Right lobe of liver (tissue), 6 donors: ENCODE measurements around the gene FBXO7. TPM values are rescaled to one million over a fixed set of nuclear protein-coding genes. Genes with fewer than 3 reads are reported as not detected.

Experiments
- ATAC-seq, 4 donors: fragments of 200-7000 bp; cut with Tn5 transposase; one replicate each; pipeline ENCODE4 v1.9.1; 2020; ENCODE audit warnings: mild to moderate bottlenecking in 4 of 4, moderate library complexity in 4 of 4
- DNase-seq, 3 donors: peaks; one replicate each; pipeline ENCODE4 v3.0.0-alpha.2; 2020
- H3K27ac ChIP-seq, 3 donors: fragments of 200-600 bp; one replicate each; pipeline ENCODE4 v1.8.0; 2022
- H3K27me3 ChIP-seq, 2 donors: fragments of 200-600 bp; one replicate each; pipeline ENCODE4 v1.8.0; 2022
- H3K36me3 ChIP-seq, 4 donors: fragments of 200-600 bp; sonication (generic) in 1 of 4; one replicate each; pipeline versions ENCODE4 v1.5.1 to v1.8.0; 2017 to 2022; ENCODE audit warnings: control low read depth in 1 of 4
- H3K4me1 ChIP-seq, 4 donors: fragments of 200-600 bp; sonication (generic) in 1 of 4; one replicate each; pipeline versions ENCODE4 v1.5.1 to v1.8.0; 2017 to 2022; ENCODE audit warnings: control low read depth in 1 of 4
- H3K4me3 ChIP-seq, 3 donors: fragments of 200-600 bp; one replicate each; pipeline ENCODE4 v1.8.0; 2022
- H3K9me3 ChIP-seq, 4 donors: fragments of 200-600 bp; sonication (generic) in 1 of 4; one replicate each; pipeline versions ENCODE4 v1.5.1 to v1.8.0; 2017 to 2022; ENCODE audit warnings: control low read depth in 1 of 4
- POLR2A ChIP-seq: fragments of 450-650 bp; IDR thresholded peaks from one replicate; pipeline ENCODE4 v1.6.1; 2017; ENCODE audit warnings: antibody characterized with exemption, mild to moderate bottlenecking
- WGBS: methylation state at CpG from one replicate; pipeline ENCODE4 v1.1.6; 2018; ENCODE audit warnings: low coverage, low lambda C conversion rate; ENCODE audit not compliant: insufficient coverage; ENCODE audit errors: missing lambda C conversion rate; 5-methylcytosine and 5-hydroxymethylcytosine counted together
- intact Hi-C, 2 donors: fragments of 100-400 bp; cut with DNase I; formaldehyde crosslinking; loops; one replicate each; pipeline versions ENCODE4 v1.11.2 to v1.14.1; 2022
- total RNA-seq, 6 experiments: library from RNA; depleted of rRNA in 2 of 6; stranded (reverse); fragments of >200 nt in 2 of 6; fragmentation: NEBNext Ultra II Directional in 3 of 6; extraction: Animal tissue kit (Norgen Biotek cat#: 25700) in 3 of 6; gene quantifications; one replicate each; pipeline versions ENCODE4 v1.1.0 to v1.2.4, GENCODE V29; 2016 to 2023
- TF ChIP-seq, protein P1 (sequence below), 4 donors: fragments of 200-600 bp in 3 of 4; fragments of 450-650 bp in 1 of 4; IDR thresholded peaks; one replicate each; pipeline versions ENCODE4 v1.5.1 to v1.8.0; 2016 to 2022; ENCODE audit warnings: antibody characterized with exemption in 4 of 4, mild to moderate bottlenecking in 2 of 4
- donor health status: DM: no; HTN: yes; CAD: no.
- donor health status: DM: no; HTN: no; CAD: no.
- donor health status: DM: no; HTN: no; CAD: no.
- donor health status: DM: no; HTN: yes; CAD: no.
- donor health status: DM: no; HTN: yes; CAD: no.

FBXO7 gene
- total RNA-seq, 6 experiments from 2014 or later: 37.7 to 100 (median 52.5) TPM

DNA sequence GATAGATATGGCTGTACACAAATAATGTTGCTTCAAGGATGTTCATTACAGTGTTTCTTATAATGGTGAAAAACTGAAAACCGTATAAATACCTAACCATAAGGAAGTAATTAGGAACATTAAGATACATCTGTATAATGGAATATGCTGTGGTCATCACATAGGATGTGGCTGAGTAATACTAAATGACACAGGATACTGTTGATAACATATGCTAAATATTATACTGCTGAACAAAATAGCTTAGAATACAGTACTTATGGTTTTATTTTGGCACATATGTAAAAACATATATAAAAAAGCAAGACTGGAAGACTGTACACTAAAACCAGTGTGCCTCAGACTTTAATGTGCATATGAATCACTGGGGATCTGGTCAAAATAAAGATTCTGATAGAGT lies 43.8 kb downstream of the FBXO7 start:
- ATAC-seq: no peak

DNA sequence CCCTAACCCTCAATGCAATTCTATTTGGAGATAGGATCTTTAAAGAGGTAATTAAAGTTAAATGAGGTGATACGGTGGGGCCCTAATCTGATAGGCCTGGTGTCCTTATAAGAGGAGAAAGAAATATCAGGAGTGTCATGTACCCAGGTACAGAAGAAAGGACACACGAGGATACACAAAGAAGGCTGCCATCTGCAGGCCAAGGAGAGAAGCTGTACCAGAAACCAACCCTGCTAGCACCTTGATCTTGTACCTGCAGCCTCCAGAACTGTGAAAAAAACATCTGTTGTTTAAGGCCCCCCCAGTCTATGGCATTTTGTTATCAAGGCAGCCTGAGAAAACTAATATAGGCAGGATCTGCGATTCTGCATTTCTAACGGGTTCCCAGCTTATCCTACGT lies 44.2 kb downstream of the FBXO7 start:
- DNase-seq: no peak
- H3K9me3 ChIP-seq: no peaks in the 10 kb centered on the region
- no peak overlapping the region for H3K27ac ChIP-seq
- H3K27me3 ChIP-seq: no peaks in the 10 kb centered on the region
- intact Hi-C loops: no loop called here
- H3K36me3 ChIP-seq: no peaks in the 10 kb centered on the region
- no peaks in the 10 kb centered on the region for H3K4me1 ChIP-seq
- 88% methylated on average over 4 of the region's 5 CpGs for WGBS
- ATAC-seq: peak in 3 of 4 donors; percentile 48 to 68 (median 51)
- TF ChIP-seq POLR2A: no peak
- TF ChIP-seq, protein P1, sequence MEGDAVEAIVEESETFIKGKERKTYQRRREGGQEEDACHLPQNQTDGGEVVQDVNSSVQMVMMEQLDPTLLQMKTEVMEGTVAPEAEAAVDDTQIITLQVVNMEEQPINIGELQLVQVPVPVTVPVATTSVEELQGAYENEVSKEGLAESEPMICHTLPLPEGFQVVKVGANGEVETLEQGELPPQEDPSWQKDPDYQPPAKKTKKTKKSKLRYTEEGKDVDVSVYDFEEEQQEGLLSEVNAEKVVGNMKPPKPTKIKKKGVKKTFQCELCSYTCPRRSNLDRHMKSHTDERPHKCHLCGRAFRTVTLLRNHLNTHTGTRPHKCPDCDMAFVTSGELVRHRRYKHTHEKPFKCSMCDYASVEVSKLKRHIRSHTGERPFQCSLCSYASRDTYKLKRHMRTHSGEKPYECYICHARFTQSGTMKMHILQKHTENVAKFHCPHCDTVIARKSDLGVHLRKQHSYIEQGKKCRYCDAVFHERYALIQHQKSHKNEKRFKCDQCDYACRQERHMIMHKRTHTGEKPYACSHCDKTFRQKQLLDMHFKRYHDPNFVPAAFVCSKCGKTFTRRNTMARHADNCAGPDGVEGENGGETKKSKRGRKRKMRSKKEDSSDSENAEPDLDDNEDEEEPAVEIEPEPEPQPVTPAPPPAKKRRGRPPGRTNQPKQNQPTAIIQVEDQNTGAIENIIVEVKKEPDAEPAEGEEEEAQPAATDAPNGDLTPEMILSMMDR (IDR thresholded peaks at IDR 0.05): peak; percentile 19 to 43 (median 24)
- no peak overlapping the region for H3K4me3 ChIP-seq

More for the DNA sequence above, 43.8 kb downstream of the FBXO7 start:
- Histone ChIP-seq H3K36me3 (no peaks in the 10 kb centered on the region), H3K27me3 (no peaks in the 10 kb centered on the region), H3K9me3 (no peaks in the 10 kb centered on the region), H3K4me3 (no peak overlapping the region), H3K4me1 (no peaks in the 10 kb centered on the region), H3K27ac (no peak overlapping the region)
- TF ChIP-seq POLR2A: no peak
- TF ChIP-seq, protein P1 (IDR thresholded peaks at IDR 0.05): no peak
- intact Hi-C loops: no loop called here
- no peak for DNase-seq
- 65% methylated on average over 1 of the region's 1 CpG for WGBS

DNA sequence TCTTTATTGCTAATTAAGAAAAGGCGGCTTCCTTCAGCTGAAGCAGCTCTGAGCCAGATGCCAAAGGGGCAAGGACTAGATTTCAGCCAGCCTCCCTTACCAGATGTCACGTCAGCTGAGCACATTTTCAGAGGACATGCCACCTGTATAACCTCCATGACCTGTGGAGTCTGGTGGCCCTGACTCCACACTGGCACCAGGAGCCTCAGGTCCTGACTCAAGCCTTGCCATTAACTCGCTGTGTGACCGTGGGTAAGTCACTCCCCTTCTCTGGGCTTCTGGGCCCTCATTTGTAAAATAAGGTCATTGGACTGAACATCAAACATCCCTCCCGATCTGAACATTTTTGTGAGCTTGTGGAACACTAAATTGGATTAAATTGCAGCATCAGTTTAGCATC lies 46.0 kb downstream of the FBXO7 start:
- no peaks in the 10 kb centered on the region for H3K36me3 ChIP-seq
- H3K4me1 ChIP-seq: no peaks in the 10 kb centered on the region
- TF ChIP-seq POLR2A: no peak
- TF ChIP-seq, protein P1 (IDR thresholded peaks at IDR 0.05): no peak
- ATAC-seq (no peak), DNase-seq (no peak)
- intact Hi-C loops: loop anchor here in 1 of 2 donors (10.0 kb wide), 1 partner anchor 474 kb away; no protein-coding TSS in a partner anchor
- H3K27me3 ChIP-seq: no peaks in the 10 kb centered on the region
- H3K9me3 ChIP-seq: no peaks in the 10 kb centered on the region
- WGBS: 68% methylated on average over 3 of the region's 5 CpGs
- no peak overlapping the region for H3K27ac ChIP-seq
- no peak overlapping the region for H3K4me3 ChIP-seq

DNA sequence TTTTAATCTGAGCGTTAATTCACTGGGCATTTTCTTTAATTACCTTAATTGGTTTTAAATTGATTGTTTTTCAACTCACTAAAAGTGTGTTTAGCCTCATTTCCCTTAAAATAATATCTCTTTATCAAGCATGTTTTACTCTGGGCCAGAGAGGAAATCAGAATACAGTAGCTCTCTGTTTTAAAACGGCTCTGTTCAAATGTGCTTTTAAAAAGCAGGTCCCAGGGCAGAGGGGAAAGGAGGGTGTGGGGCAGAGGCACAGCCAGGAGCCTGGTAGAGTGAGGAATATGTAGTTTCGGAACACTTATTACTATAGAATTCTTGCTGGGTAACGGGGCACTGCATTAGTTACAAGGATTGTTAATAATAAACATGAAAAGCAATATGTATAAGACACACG lies 47.6 kb downstream of the FBXO7 start:
- Histone ChIP-seq H3K27ac (no peak overlapping the region), H3K36me3 (no peaks in the 10 kb centered on the region), H3K9me3 (no peaks in the 10 kb centered on the region), H3K4me1 (no peaks in the 10 kb centered on the region), H3K4me3 (no peak overlapping the region), H3K27me3 (no peaks in the 10 kb centered on the region)
- intact Hi-C loops: loop anchor here in 1 of 2 donors (10.0 kb wide), 1 partner anchor 473 kb away; no protein-coding TSS in a partner anchor
- TF ChIP-seq, protein P1 (IDR thresholded peaks at IDR 0.05): no peak
- no peak for TF ChIP-seq POLR2A
- 68% methylated on average over 5 of the region's 5 CpGs for WGBS
- ATAC-seq (no peak), DNase-seq (no peak)
